ENCODE data around the gene ADGRB3. TPM values are rescaled to one million over a fixed set of nuclear protein-coding genes. Genes with fewer than 3 reads are reported as not detected.
"Not testable (repeated sequence)": the region's sequence is repeated elsewhere in the genome, so short reads cannot be mapped to it uniquely, and the experiment has no call there.

The ADGRB3 gene
- total and polyA plus RNA-seq, 8 donors = 0.04 to 0.34 (median 0.21) TPM

DNA sequence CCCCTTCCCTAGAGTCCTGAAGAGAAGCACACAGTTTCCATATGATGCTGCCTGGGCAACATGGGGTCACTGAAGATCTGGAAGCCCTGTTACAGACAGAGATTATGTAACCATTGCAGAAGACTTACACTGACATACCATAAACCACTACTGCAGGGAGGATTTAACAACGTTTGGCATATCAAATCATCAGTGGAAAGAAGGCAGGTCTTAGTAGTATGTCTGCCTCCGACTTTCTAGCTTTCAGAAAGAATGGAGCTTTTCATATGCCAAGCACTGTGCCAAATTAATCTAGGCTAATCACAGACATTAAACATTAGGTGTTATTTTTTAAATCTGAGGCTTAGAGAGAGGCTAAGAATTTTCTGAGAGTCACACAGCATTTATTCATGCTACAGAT lies 144.3 kb downstream of the ADGRB3 start:
- FAIRE-seq (no peak), ATAC-seq (no peak), DNase-seq (no peak)
- Histone ChIP-seq H3K9me3 (no peaks in the 10 kb centered on the region), H3K27ac (no peak overlapping the region), H3K4me1 (no peaks in the 10 kb centered on the region), H3K27me3 (no peaks in the 10 kb centered on the region), H3K4me3 (no peak overlapping the region), H3K36me3 (no peaks in the 10 kb centered on the region)
- intact Hi-C loops (cut with DNase I) = no loop called here
- 18 to 26% methylated on average over 2 of the region's 2 CpGs for WGBS, 2 donors
- TF ChIP-seq, protein P1, sequence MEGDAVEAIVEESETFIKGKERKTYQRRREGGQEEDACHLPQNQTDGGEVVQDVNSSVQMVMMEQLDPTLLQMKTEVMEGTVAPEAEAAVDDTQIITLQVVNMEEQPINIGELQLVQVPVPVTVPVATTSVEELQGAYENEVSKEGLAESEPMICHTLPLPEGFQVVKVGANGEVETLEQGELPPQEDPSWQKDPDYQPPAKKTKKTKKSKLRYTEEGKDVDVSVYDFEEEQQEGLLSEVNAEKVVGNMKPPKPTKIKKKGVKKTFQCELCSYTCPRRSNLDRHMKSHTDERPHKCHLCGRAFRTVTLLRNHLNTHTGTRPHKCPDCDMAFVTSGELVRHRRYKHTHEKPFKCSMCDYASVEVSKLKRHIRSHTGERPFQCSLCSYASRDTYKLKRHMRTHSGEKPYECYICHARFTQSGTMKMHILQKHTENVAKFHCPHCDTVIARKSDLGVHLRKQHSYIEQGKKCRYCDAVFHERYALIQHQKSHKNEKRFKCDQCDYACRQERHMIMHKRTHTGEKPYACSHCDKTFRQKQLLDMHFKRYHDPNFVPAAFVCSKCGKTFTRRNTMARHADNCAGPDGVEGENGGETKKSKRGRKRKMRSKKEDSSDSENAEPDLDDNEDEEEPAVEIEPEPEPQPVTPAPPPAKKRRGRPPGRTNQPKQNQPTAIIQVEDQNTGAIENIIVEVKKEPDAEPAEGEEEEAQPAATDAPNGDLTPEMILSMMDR (IDR thresholded peaks at IDR 0.05) = no peak

DNA sequence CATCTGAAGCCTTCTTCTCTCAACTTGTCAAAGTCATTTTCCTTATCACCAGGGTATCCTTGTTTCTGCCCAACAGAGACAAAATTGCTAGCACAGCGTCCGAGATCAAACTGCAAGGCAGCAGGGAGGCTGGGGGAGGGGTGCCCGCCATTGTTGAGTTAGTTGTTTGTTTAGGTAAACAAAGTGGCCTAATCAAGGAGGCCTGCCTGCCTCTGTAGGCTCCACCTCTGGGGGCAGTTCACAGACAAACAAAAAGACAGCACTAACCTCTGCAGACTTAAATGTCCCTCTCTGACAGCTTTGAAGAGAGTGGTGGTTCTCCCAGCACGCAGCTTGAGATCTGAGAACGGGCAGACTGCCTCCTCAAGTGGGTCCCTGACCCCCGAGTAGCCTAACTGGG lies 155.0 kb downstream of the ADGRB3 start:
- WGBS, 2 donors = 38 to 48% methylated on average over 6 of the region's 6 CpGs
- FAIRE-seq = not testable (repeated sequence)

GRCh38 chr6:68814976-68815375 lies 179.9 kb downstream of the ADGRB3 start:
- H3K4me3 ChIP-seq; ATAC-seq; H3K9me3 ChIP-seq; FAIRE-seq; H3K27me3 ChIP-seq; H3K36me3 ChIP-seq; intact Hi-C loops (cut with DNase I); H3K27ac ChIP-seq; DNase-seq; H3K4me1 ChIP-seq: not testable (repeated sequence)
- WGBS, 2 donors = 57 to 65% methylated on average over 5 of the region's 5 CpGs

More for the DNA sequence above, 155.0 kb downstream of the ADGRB3 start:
- H3K27me3 ChIP-seq; H3K9me3 ChIP-seq; DNase-seq; intact Hi-C loops (cut with DNase I); H3K36me3 ChIP-seq; H3K4me1 ChIP-seq; H3K4me3 ChIP-seq; H3K27ac ChIP-seq; ATAC-seq: not testable (repeated sequence)

DNA sequence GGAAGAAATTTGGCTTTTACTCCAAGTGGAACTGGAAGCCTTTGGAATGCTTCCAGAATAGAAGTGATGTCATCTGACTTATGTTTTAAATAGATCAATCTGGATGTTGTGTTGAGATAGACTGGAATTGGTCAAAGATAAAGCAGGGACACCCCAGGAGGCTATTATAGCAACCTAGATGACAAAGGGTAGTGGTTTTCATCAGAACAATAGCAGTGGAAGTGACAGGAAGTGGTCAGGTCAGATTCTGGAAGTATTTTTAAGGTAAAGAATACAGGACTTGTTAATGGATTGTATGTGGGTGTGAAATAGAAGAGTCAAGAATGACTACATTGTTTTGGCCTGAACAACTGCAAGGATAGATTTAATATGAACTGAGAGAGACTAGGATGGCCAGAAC lies 191.4 kb downstream of the ADGRB3 start:
- no peaks in the 10 kb centered on the region for H3K36me3 ChIP-seq
- FAIRE-seq = no peak

GRCh38 chr6:68834551-68834950 lies 199.5 kb downstream of the ADGRB3 start:
- H3K4me1 ChIP-seq = no peaks in the 10 kb centered on the region
- intact Hi-C loops (cut with DNase I) = no loop called here
- DNase-seq (no peak), FAIRE-seq (no peak), ATAC-seq (no peak)
- H3K27me3 ChIP-seq = no peaks in the 10 kb centered on the region
- no peak overlapping the region for H3K27ac ChIP-seq
- H3K36me3 ChIP-seq = no peaks in the 10 kb centered on the region
- H3K9me3 ChIP-seq = no peaks in the 10 kb centered on the region
- 32 to 53% methylated on average over 5 of the region's 5 CpGs for WGBS, 2 donors
- H3K4me3 ChIP-seq = no peak overlapping the region
- TF ChIP-seq, protein P1 (IDR thresholded peaks at IDR 0.05) = no peak

More for the DNA sequence above, 191.4 kb downstream of the ADGRB3 start:
- no peak for DNase-seq
- intact Hi-C loops (cut with DNase I) = no loop called here
- TF ChIP-seq, protein P1 (IDR thresholded peaks at IDR 0.05) = no peak
- Histone ChIP-seq H3K27me3 (no peaks in the 10 kb centered on the region), H3K4me3 (no peak overlapping the region), H3K27ac (no peak overlapping the region), H3K4me1 (no peaks in the 10 kb centered on the region), H3K9me3 (no peaks in the 10 kb centered on the region)
- no peak for ATAC-seq

DNA sequence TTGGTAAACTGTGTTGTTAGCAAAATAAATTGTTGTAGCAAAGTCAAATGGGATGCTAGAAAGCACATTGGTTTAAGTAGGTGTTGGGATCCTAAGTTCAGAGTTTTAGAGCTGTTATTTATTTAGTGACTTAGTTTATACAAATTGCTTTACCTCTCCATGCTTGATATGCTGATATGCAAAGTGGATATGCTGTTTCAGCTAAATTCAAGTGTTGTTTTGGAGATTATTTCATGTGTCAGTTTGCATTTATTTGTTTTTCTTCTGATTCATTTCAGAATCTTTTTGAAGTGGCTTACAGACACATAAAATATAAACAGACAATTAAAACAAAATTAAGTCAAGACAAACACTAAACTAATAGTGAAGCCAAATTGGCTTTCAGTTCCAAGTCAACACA lies 203.5 kb downstream of the ADGRB3 start:
- no peak overlapping the region for H3K27ac ChIP-seq
- no peaks in the 10 kb centered on the region for H3K4me1 ChIP-seq
- FAIRE-seq = no peak
- intact Hi-C loops (cut with DNase I) = no loop called here
- TF ChIP-seq, protein P1 (IDR thresholded peaks at IDR 0.05) = no peak
- ATAC-seq = no peak
- no peaks in the 10 kb centered on the region for H3K27me3 ChIP-seq
- no peak overlapping the region for H3K4me3 ChIP-seq
- H3K9me3 ChIP-seq = no peaks in the 10 kb centered on the region
- H3K36me3 ChIP-seq = no peaks in the 10 kb centered on the region
- DNase-seq = no peak

Data from pancreas (tissue), 10 donors.